Activated CD8-positive, alpha-beta memory T cell treated with anti-CD3 and anti-CD28 coated beads, Interleukin-2, amount 10 ng/mL, durations not matched to agents 7 days and 5 days (primary cell): ENCODE results near the gene LRRC4B. TPM values are rescaled to one million over a fixed set of nuclear protein-coding genes. Genes with fewer than 3 reads are reported as not detected.
A peak's percentile ranks its signal among the peaks of the same experiment; 100 is the strongest.

ENCODE experiments used
- ATAC-seq: fragments of 150-1000 bp; cut with Tn5 transposase; one replicate; pipeline ENCODE4 v1.10.0; 2021; ENCODE audit warnings: moderate library complexity
- CTCF ChIA-PET: fragments of 350-600 bp; sonication (Branson Sonifier 250); formaldehyde crosslinking; loops from one replicate; lab custom pipeline; 2021; ENCODE audit warnings: antibody characterized with exemption; lab: Charles Lee
- DNase-seq: peaks from one replicate; pipeline ENCODE4 v3.0.0-alpha.2; 2020
- H3K27ac Mint-ChIP-seq: one replicate; pipeline ENCODE4 v1.8.0; 2021; ENCODE audit warnings: mild to moderate bottlenecking, mixed read lengths
- H3K27me3 Mint-ChIP-seq: one replicate; pipeline ENCODE4 v1.8.0; 2021; ENCODE audit warnings: mixed read lengths
- H3K36me3 Mint-ChIP-seq: one replicate; pipeline ENCODE4 v1.8.0; 2021; ENCODE audit warnings: mild to moderate bottlenecking, mixed read lengths
- H3K4me1 Mint-ChIP-seq: one replicate; pipeline ENCODE4 v1.8.0; 2021; ENCODE audit warnings: mixed read lengths
- H3K4me3 Mint-ChIP-seq: one replicate; pipeline ENCODE4 v1.8.0; 2021; ENCODE audit warnings: mild to moderate bottlenecking, moderate library complexity, mixed read lengths
- H3K9me3 Mint-ChIP-seq: one replicate; pipeline ENCODE4 v1.8.0; 2022; ENCODE audit warnings: low read depth, mixed read lengths
- total RNA-seq, 2 experiments: library from RNA; stranded (reverse); gene quantifications; one replicate each; pipeline ENCODE4 v1.2.3, GENCODE V29; 2021

The LRRC4B gene
- total RNA-seq, 2 experiments from 2014 or later = not detected

- Mint-ChIP-seq H3K27ac (no peak overlapping the region), H3K27me3 (peaks cover 11% of the 10 kb centered on the region), H3K9me3 (no peaks in the 10 kb centered on the region), H3K4me3 (no peak overlapping the region), H3K36me3 (no peaks in the 10 kb centered on the region), H3K4me1 (no peaks in the 10 kb centered on the region)
- ATAC-seq = no peak
- CTCF ChIA-PET = interaction anchor here (1.0 kb wide), 1 partner anchor 37 kb away, joined by 3 read pairs; no protein-coding TSS in a partner anchor
- DNase-seq = no peak
Observed at GRCh38 chr19:50519006-50519575, 49.1 kb downstream of the LRRC4B start.

- DNase-seq = no peak
Observed at GRCh38 chr19:50518091-50519005, 49.9 kb downstream of the LRRC4B start.

DNA sequence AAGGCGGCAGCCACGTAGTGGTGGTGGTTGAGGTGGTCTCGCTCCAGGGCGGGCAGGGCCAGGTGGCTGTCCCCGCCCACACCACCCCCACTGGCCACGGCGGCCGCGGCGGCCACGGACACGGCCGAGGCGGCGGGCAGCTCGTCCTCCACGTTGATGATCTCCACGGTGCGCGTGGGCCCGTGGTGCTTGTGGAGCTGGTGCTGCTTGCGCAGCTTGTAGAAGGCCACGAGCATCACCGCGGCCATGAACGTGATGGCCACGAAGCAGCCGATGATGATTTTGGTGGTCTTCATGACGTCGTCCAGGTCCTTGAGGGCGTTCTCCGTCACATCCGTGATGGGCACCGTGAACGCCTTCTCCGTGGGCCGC lies 50.5 kb downstream of the LRRC4B start:
- H3K4me3 Mint-ChIP-seq = no peak overlapping the region
- H3K27ac Mint-ChIP-seq = no peak overlapping the region
- H3K36me3 Mint-ChIP-seq = no peaks in the 10 kb centered on the region
- H3K27me3 Mint-ChIP-seq = peaks cover 11% of the 10 kb centered on the region
- DNase-seq (no peak), ATAC-seq (no peak)
- H3K4me1 Mint-ChIP-seq = no peaks in the 10 kb centered on the region
- H3K9me3 Mint-ChIP-seq = no peaks in the 10 kb centered on the region
- CTCF ChIA-PET = interaction anchor here (1.4 kb wide), 1 partner anchor 266 kb away, joined by 3 read pairs; no protein-coding TSS in a partner anchor

More at GRCh38 chr19:50518091-50519005, 49.9 kb downstream of the LRRC4B start:
- Mint-ChIP-seq H3K36me3 (no peaks in the 10 kb centered on the region), H3K9me3 (no peaks in the 10 kb centered on the region), H3K27me3 (peaks cover 11% of the 10 kb centered on the region), H3K27ac (no peak overlapping the region), H3K4me3 (no peak overlapping the region), H3K4me1 (no peaks in the 10 kb centered on the region)
- CTCF ChIA-PET = interaction anchor here (1.0 kb wide), 1 partner anchor 38 kb away, joined by 3 read pairs; no protein-coding TSS in a partner anchor
- no peak for ATAC-seq

DNA sequence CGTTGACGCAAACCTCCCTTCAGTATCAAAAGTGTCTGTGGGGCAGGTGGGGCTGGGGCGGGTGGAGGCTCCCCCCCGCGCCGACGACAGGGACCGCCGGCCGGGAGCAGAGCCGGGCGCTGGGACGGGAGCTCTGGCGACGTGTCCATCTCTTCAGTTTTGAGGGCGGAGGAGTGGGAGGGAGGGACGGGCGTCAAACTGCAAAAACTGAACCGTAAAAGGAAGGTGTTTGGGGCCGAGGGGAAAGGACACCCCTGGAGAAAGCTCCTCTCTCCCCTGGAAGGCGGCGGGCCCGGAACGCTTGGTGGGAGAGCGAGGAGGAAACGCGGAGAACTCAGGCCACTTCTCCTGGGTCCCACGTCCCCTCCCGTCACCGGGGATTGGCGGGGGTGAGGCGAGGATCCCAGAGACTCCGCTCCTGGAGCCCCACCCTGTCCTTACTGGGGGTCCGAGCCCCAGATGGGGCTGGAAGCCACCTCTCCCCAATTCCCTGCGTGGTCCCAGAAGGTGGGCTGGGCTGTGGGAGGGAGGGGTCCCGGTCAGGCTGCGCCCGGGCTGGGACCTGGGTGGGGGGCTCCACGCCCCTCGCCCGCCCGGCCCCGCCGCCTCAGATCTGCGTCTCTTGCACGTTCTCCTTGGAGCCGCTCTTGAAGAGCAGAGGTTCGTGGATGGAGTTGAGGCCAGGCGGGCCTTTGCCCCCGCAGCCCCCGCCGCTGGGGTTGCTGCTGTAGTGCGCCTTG lies 51.1 kb downstream of the LRRC4B start:
- ATAC-seq (no peak), DNase-seq (no peak)
- H3K27me3 Mint-ChIP-seq = peaks cover 11% of the 10 kb centered on the region
- no peaks in the 10 kb centered on the region for H3K4me1 Mint-ChIP-seq
- no peaks in the 10 kb centered on the region for H3K36me3 Mint-ChIP-seq
- no peak overlapping the region for H3K4me3 Mint-ChIP-seq
- CTCF ChIA-PET = interaction anchor here (1.4 kb wide), 1 partner anchor 267 kb away, joined by 3 read pairs; no protein-coding TSS in a partner anchor
- no peaks in the 10 kb centered on the region for H3K9me3 Mint-ChIP-seq
- no peak overlapping the region for H3K27ac Mint-ChIP-seq

DNA sequence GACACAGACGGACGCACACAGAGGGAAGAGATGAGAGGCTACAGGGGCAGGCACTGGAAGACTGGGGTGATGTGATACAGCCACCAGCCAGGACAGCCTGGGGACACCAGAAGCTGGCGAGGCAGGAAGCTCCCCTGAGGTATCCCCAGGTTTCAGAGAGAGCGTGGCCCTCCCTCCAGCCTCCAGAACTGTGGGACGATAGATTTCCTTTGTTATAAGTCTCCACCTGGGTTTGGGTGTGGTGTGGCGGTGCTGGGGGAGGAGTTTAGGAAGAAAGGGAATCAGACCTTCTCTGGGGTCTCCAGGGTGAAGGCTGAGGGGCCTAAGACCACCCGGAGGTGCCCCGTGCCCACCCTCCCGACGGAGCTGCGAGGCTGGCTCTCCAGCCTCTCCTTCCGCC lies 51.8 kb downstream of the LRRC4B start:
- Mint-ChIP-seq H3K27me3 (peaks cover 11% of the 10 kb centered on the region), H3K4me1 (peaks cover 4% of the 10 kb centered on the region), H3K36me3 (no peaks in the 10 kb centered on the region)

DNA sequence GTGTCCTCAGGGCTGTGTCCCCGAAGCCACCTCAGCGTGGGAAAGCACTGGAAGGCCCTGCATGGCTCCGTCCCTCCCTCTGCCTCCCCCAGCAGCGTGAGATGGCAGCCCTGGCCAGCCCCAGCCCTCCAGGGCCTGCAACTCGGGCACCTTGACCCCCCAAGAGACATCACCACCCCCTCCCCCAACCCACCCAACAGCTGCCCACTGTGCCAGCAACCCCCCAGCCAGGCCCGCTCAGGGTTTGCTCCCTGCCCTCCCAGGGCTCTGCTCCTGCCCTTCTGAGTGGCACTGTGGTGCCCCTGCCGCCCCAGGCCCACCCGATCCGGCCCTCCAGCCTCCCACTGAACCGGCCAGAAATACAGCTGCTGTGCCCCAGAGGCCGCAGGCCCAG lies 53.1 kb downstream of the LRRC4B start:
- H3K27ac Mint-ChIP-seq = no peak overlapping the region
- peaks cover 11% of the 10 kb centered on the region for H3K27me3 Mint-ChIP-seq
- CTCF ChIA-PET = no interaction called here
- H3K4me1 Mint-ChIP-seq = peaks cover 10% of the 10 kb centered on the region
- no peaks in the 10 kb centered on the region for H3K9me3 Mint-ChIP-seq
- H3K36me3 Mint-ChIP-seq = no peaks in the 10 kb centered on the region
- no peak for DNase-seq
- no peak overlapping the region for H3K4me3 Mint-ChIP-seq
- ATAC-seq = no peak

More for the DNA sequence above, 51.8 kb downstream of the LRRC4B start:
- Mint-ChIP-seq H3K4me3 (no peak overlapping the region), H3K27ac (no peak overlapping the region), H3K9me3 (no peaks in the 10 kb centered on the region)
- ATAC-seq = no peak
- CTCF ChIA-PET = interaction anchor here (1.4 kb wide), 1 partner anchor 267 kb away, joined by 3 read pairs; no protein-coding TSS in a partner anchor
- DNase-seq = no peak

DNA sequence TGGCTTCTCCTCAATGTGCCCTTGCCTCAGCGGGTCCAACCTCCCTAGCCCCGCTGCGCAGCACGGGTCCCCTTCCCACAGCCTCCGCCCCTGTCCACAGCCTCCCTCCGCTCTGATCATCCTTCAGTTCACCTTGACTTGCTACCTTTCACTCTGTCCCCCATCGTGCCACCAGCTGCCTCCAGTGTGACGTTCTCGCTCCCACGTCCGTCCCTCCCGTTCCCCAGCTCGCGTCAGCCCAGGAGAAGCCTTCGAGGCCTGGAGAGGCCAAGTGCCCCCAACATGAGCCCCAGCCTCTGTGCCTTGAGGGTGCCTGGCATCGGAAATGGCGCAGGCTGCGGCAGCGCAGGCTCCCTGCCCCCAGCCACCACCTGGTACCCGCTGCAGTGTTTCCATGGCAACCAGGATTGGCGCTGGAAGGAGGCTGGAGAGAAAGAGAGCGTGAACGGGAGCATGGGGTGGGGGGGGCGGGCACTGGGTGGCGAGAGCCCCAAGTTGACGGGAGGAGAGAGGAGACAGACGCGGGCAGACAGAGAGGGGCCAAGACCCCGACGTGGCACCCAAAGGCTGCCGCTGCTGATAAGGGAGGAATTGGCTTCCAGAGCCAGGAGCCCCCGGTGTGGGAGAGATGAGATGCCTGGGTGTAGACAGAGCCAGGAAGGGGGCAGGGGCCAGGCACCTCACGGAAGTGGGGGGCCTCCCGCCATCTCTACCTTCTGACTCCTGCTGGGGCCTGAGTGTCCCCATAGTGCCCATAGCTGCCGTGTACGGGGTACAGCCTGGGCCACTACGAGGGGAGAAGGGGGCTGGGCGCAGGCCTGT lies 53.7 kb downstream of the LRRC4B start:
- DNase-seq (no peak), ATAC-seq (no peak)
- no peaks in the 10 kb centered on the region for H3K36me3 Mint-ChIP-seq
- H3K27me3 Mint-ChIP-seq = peaks cover 11% of the 10 kb centered on the region
- peaks cover 10% of the 10 kb centered on the region for H3K4me1 Mint-ChIP-seq
- H3K9me3 Mint-ChIP-seq = no peaks in the 10 kb centered on the region
- no peak overlapping the region for H3K27ac Mint-ChIP-seq
- CTCF ChIA-PET = no interaction called here
- no peak overlapping the region for H3K4me3 Mint-ChIP-seq

- CTCF ChIA-PET = interaction anchor here (0.5 kb wide), 1 partner anchor 152 kb away, joined by 3 read pairs; no protein-coding TSS in a partner anchor
- Mint-ChIP-seq H3K4me1 (peaks cover 13% of the 10 kb centered on the region), H3K9me3 (no peaks in the 10 kb centered on the region), H3K27ac (no peak within 1 kb of the TSS), H3K4me3 (no peak within 1 kb of the TSS), H3K27me3 (peaks cover 11% of the 10 kb centered on the region), H3K36me3 (no peaks in the 10 kb centered on the region)
- DNase-seq (no peak), ATAC-seq (no peak)
Observed at GRCh38 chr19:50513746-50514345, 54.4 kb downstream of the LRRC4B start, which contains the start of gene ASPDH. ASPDH (minus strand) TSS chr19:50513913; CDS start chr19:50513823, 90 bp downstream.

DNA sequence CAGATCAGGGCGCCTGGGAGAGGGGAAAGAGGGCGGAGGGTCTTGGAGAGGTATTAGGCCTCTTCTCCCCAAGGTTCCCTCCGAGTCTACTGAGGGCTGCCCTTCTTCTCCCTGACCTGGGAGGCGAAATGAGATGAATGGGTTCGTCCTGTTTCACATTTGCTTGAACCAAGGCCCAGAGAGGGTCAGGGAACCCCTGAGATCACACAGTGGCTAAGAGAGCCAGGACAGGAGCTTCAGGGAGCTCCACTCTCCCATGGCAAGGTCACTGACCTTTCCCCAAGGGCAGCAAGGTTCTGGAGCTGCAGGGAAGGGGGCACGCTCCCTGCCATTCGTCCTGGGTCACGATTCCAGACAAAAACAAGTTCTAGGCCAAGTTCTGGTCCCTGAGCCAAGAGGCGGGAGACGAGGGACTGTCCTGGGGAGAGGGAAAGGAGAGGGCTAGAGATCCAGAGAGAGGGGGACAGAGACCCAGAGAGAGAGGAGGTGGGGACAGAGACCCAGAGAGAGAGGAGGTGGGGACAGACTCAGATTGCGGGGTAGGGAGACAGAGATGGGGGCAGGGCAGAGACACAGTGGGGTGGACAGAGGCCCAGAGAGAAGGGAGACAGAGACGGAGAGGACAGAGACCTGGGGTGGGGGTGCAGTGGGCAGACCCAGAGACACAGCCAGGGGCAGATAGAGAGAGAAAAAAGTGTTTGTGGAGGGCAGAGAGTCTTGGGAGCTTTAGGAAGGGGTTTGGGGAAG lies 55.1 kb downstream of the LRRC4B start:
- ATAC-seq (no peak), DNase-seq (no peak)
- H3K4me3 Mint-ChIP-seq = no peak overlapping the region
- H3K4me1 Mint-ChIP-seq = peaks cover 15% of the 10 kb centered on the region
- no peak overlapping the region for H3K27ac Mint-ChIP-seq
- CTCF ChIA-PET = interaction anchor here (0.5 to 2.9 kb wide), 2 partner anchors 153 to 156 kb away, joined by 3 to 13 read pairs; no protein-coding TSS in a partner anchor
- H3K27me3 Mint-ChIP-seq = peaks cover 11% of the 10 kb centered on the region
- H3K9me3 Mint-ChIP-seq = no peaks in the 10 kb centered on the region
- H3K36me3 Mint-ChIP-seq = no peaks in the 10 kb centered on the region

DNA sequence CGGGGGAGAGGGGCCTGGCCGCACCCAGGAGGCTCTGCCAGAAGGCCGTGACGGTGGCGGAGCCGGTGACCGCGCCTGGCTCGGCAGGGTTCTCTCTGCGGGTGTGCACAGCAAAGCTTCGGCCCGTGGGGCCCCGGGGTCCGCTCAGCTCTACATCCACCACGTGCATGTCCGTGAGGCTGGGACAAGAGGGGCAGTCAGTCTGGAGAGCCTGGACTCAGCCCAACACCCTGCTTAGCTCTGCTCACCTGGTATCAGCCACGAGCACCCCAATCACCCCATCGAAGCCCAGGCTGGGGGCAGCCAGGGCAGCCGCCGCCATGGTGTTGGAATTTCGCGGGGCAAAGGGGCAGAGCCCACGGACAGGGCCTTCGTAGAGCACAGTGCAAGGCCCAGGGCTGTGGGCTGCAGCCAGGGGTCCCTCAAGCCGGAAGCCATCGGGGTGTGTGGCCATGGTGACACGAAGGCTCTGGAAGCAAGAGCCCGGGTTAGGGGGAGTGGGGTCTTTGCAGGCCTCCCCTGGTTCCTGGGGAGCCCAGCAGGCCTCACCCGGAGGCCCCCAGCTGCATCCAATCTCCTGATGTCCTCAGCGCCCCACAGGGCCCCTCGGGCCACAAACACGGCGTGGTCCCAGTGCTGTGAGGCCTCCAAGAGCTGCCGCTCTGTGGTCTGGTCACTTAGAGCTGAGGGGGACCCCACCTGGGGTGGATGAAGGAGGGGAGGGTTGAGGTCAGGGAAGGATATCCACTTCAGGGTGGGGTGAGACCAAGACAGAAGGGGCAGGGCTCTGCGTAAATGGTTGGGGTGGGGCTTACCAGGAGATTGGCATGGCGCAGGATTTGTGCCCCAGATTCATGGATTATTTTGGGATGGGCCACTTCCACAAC lies 55.9 kb downstream of the LRRC4B start:
- no peak for DNase-seq
- H3K4me1 Mint-ChIP-seq = peaks cover 15% of the 10 kb centered on the region
- CTCF ChIA-PET = interaction anchor here (1.5 to 2.9 kb wide), 5 partner anchors 33 to 155 kb away, joined by 4 to 13 read pairs (median 6); no protein-coding TSS in a partner anchor
- H3K27ac Mint-ChIP-seq = no peak overlapping the region
- H3K9me3 Mint-ChIP-seq = no peaks in the 10 kb centered on the region
- peaks cover 11% of the 10 kb centered on the region for H3K27me3 Mint-ChIP-seq
- H3K4me3 Mint-ChIP-seq = peak overlapping the region; percentile 93
- no peak for ATAC-seq
- no peaks in the 10 kb centered on the region for H3K36me3 Mint-ChIP-seq
